Left renal pelvis (tissue), 4 donors: ENCODE results near the gene NACC1. TPM values are rescaled to one million over a fixed set of nuclear protein-coding genes. Genes with fewer than 3 reads are reported as not detected.

Source experiments
- DNase-seq, 4 donors: peaks; one replicate each; pipeline ENCODE4 v3.0.0-alpha.2; 2013; ENCODE audit warnings: low read depth in 4 of 4, low spot score in 3 of 4
- polyA plus RNA-seq, 4 donors: library from polyadenylated mRNA; unstranded; fragments of 120-200 nt; gene quantifications; one replicate each; pipeline ENCODE4 v1.2.1, GENCODE V29; 2013; ENCODE audit not compliant: insufficient read length in 4 of 4

NACC1 gene
- polyA plus RNA-seq, result 10 to 100 TPM; 12.7 to 33.2 (median 22.0) TPM

- DNase-seq, result peak in 3 of 4 donors; percentile 74 to 80 (median 75)
Measured at GRCh38 chr19:13117772-13118423, at the start of gene NACC1. NACC1 (plus strand) TSS chr19:13118264; CDS start chr19:13135208, 16,944 bp downstream.

GRCh38 chr19:13069415-13070359 is 48.4 kb upstream of the NACC1 start:
- no peak for DNase-seq

- DNase-seq, result no peak
Measured at GRCh38 chr19:13070425-13071140, 47.5 kb upstream of the NACC1 start.

GRCh38 chr19:13071444-13072187 is 46.4 kb upstream of the NACC1 start:
- DNase-seq, result no peak

- DNase-seq, result no peak
Measured at GRCh38 chr19:13072188-13072908, 45.7 kb upstream of the NACC1 start.

GRCh38 chr19:13073263-13073662 is 44.8 kb upstream of the NACC1 start:
- no peak for DNase-seq

GRCh38 chr19:13074378-13074777 is 43.7 kb upstream of the NACC1 start:
- DNase-seq, result no peak

- no peak for DNase-seq
Measured at GRCh38 chr19:13076320-13076719, 41.7 kb upstream of the NACC1 start.

GRCh38 chr19:13076787-13077186 is 41.3 kb upstream of the NACC1 start:
- DNase-seq, result no peak

GRCh38 chr19:13077240-13077639 is 40.8 kb upstream of the NACC1 start:
- DNase-seq, result no peak

- no peak for DNase-seq
Measured at GRCh38 chr19:13078381-13078780, 39.7 kb upstream of the NACC1 start.

GRCh38 chr19:13078897-13079541 is 39.0 kb upstream of the NACC1 start:
- DNase-seq, result no peak

- no peak for DNase-seq
Measured at GRCh38 chr19:13079542-13079986, 38.5 kb upstream of the NACC1 start.

- no peak for DNase-seq
Measured at GRCh38 chr19:13082192-13083007, 35.7 kb upstream of the NACC1 start.

GRCh38 chr19:13083008-13083404 is 35.1 kb upstream of the NACC1 start:
- DNase-seq, result no peak

GRCh38 chr19:13083627-13084026 is 34.4 kb upstream of the NACC1 start:
- no peak for DNase-seq

- no peak for DNase-seq
Measured at GRCh38 chr19:13085666-13086065, 32.4 kb upstream of the NACC1 start.

GRCh38 chr19:13086341-13086740 is 31.7 kb upstream of the NACC1 start:
- DNase-seq, result no peak
